Choroid plexus epithelial cell (primary cell): ENCODE data around the gene SMARCC2.

Source experiments
- DNase-seq: peaks from one replicate; pipeline ENCODE4 v3.0.0-alpha.2; 2010; ENCODE audit warnings: low read depth
- H3K4me3 ChIP-seq: 2 replicates; pipeline ENCODE4 v1.5.1; 2011; ENCODE audit warnings: low read depth, mild to moderate bottlenecking, control low read depth, low read length, moderate library complexity
- TF ChIP-seq, protein P1 (sequence below): conservative IDR thresholded peaks from 2 replicates; pipeline ENCODE4 v1.5.1; 2011; ENCODE audit warnings: low read depth, mild to moderate bottlenecking, control low read depth, inconsistent platforms, low read length, moderate library complexity

SMARCC2 gene

DNA sequence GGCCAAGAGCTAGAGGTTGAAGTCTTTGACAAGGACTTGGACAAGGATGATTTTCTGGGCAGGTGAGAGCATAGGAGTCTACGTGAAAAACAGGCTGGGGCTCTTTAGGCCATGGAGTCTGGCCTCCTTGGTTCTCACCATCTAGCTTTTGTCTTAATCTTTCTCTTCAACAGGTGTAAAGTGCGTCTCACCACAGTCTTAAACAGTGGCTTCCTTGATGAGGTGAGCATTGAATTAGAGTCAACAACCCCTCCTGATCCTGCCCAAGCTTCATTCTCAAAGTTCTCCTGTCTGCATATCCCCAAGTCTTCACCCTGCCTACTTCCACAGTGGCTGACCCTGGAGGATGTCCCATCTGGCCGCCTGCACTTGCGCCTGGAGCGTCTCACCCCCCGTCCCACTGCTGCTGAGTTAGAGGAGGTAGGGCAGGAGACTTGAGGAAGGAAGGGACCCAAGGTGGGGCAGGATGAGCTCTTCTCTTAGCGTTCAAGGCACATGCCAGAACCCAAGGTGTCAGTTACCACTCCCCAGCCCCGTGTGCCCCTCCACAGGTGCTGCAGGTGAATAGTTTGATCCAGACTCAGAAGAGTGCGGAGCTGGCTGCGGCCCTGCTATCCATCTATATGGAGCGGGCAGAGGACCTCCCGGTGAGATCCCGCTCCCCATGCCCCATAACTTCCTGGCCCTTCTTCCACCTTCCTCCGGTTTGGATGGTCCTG lies 51.3 kb downstream of the SMARCC2 start:
- no peak for DNase-seq
- TF ChIP-seq, protein P1, sequence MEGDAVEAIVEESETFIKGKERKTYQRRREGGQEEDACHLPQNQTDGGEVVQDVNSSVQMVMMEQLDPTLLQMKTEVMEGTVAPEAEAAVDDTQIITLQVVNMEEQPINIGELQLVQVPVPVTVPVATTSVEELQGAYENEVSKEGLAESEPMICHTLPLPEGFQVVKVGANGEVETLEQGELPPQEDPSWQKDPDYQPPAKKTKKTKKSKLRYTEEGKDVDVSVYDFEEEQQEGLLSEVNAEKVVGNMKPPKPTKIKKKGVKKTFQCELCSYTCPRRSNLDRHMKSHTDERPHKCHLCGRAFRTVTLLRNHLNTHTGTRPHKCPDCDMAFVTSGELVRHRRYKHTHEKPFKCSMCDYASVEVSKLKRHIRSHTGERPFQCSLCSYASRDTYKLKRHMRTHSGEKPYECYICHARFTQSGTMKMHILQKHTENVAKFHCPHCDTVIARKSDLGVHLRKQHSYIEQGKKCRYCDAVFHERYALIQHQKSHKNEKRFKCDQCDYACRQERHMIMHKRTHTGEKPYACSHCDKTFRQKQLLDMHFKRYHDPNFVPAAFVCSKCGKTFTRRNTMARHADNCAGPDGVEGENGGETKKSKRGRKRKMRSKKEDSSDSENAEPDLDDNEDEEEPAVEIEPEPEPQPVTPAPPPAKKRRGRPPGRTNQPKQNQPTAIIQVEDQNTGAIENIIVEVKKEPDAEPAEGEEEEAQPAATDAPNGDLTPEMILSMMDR: no peak

DNA sequence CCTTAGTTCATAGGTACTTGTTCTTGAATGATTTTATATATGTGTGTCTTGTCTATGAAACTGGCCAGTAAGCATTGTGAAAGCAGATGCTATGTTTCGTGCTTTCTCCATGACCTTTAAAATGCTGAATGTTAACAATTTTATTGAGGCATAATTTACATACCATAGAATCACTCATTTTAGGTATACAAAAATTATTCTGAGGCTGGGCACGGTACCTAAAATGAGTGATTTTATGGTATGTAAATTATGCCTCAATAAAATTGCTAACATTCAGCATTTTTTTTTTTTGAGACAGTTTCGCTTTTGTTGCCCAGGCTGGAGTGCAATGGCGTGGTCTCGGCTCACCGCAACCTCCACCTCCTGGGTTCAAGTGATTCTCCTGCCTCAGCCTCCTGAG lies 54.4 kb downstream of the SMARCC2 start:
- no peak overlapping the region for H3K4me3 ChIP-seq
- no peak for DNase-seq
- TF ChIP-seq, protein P1: no peak

More for the DNA sequence above, 51.3 kb downstream of the SMARCC2 start:
- H3K4me3 ChIP-seq: no peak overlapping the region

DNA sequence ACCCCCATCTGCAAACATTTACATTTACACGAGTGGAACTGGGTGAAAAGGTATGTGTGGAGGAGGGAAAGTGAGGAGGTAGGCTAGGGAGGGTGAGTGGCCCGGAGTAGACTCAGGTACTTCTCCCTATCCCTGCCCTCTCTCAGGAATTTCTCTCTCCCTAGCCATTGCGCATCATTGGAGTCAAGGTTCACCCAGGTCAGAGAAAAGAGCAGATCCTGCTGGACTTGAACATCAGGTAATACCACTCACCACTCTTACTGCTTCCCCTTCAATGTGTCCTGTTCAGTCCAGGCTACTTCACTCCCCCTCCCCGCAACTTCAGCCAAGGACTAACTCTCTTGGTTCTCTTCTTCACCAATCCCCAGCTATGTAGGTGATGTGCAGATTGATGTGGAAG lies 58.4 kb downstream of the SMARCC2 start:
- H3K4me3 ChIP-seq: no peak overlapping the region
- DNase-seq: no peak
- TF ChIP-seq, protein P1: no peak

DNA sequence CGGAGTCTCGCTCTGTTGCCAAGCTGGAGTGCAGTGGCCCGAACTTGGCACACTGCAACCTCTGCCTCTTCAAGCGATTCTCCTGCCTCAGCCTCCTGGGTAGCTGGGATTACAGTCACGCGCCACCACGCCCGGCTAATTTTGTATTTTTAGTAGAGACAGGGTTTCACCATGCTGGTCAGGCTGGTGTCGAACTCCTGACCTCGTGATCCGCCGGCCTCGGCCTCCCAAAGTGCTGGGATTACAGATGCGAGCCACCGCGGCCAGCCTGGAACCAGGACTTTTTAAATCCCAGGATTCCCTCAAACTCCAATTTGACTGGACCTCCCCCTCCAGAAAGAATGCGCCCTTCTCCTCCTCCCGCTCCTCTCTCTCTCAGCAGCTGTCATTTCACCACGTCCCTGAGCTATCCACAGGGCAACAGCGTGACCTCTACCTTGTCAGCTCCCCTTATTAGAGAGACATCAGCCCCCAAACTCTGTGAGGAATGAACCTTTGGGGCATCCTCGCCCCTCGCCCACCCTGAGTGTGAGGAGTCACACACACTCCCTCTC lies 59.3 kb downstream of the SMARCC2 start:
- TF ChIP-seq, protein P1: no peak
- DNase-seq: no peak

DNA sequence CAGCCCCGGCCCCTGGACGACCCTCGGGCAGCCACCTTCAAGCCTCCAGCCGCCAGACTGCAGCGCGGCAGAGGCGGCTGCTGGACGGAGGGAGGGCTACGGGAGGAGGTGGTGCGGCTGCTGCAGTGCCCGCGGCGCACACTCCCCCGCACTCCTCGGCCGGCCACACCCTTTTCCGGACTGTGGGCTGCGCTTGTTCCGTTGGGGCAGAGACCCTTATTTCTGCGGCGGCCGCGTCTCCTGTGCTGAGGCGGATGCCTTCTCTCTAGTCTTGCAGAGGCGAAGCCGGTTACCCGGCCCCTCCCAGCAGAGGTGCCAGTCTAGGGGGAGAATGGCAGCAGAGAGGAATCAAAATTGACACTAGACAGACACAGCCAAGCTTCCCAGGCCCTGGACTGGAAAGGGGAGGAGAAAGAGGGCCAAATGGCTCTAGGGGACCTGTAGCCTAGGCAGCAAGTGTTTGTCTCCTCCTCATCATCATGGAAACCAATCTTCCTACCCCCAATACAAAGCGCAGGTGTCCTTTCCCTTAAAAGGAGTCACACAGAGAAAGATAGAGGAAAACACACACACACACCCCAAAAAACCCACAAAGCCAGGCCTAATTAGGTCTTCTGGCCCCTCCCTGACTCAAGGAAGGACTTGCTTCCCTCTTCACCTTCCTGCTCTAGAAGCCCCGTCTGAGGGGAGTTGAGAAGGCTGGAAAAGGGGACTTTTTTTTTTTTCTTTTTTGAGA lies 59.9 kb downstream of the SMARCC2 start:
- TF ChIP-seq, protein P1: no peak
- no peak for DNase-seq
- H3K4me3 ChIP-seq: peak overlapping the region; percentile 70

More for the DNA sequence above, 59.3 kb downstream of the SMARCC2 start:
- peak overlapping the region; percentile 70 for H3K4me3 ChIP-seq

DNA sequence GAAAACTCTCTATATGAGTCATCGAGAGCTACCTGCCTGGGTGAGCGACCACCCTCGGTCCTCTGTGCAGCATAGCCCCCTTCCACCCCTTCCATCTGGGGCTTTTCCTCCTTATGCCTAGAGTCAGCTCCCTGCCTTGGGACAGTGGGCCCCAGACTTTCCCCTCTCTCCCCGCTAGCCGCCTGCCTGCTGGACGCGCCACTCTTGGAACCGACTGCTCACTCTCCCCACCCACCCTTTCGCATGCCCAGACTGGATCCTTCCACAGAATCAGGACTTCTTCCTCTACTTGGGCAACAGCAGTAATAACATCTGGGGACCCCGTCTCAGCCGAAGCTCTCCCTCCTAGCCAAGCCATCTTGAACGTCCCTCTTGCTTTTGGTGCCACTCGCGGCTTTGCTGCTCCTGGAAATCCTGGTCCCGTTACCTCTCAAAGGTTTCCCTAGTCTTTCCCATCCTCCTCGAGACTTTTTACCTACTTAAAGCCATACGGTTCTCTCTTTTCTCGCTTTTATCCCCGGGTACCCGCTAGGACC lies 60.5 kb downstream of the SMARCC2 start:
- DNase-seq: peak; percentile 31
- TF ChIP-seq, protein P1: no peak

More for the DNA sequence above, 60.5 kb downstream of the SMARCC2 start:
- peak overlapping the region; percentile 70 for H3K4me3 ChIP-seq
